ENCODE measurements around the gene LYAR. TPM values are rescaled to one million over a fixed set of nuclear protein-coding genes. Genes with fewer than 3 reads are reported as not detected.
"Not testable (repeated sequence)": the region's sequence is repeated elsewhere in the genome, so short reads cannot be mapped to it uniquely, and the experiment has no call there.

The LYAR gene
- total RNA-seq, 1 experiment from 2014 or later: 37.5 TPM

DNA sequence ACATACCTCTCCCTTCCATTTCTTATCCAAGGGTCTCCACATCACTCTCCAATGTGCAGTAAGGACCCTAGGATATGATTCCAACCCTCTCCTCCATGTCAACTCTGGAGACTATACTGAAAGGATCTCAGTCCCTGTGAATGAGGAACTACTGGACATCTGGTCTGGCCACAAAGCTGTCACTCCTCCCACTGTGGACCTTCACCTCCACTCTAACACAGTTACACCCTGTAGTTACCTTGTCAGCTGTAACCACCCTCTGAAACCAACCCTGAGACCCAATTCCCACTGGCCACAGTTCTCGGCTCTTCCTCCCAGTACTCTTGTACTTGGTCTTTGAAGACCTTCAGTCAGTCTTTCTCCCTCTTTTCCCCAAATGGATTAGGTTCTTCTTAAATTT lies 44.8 kb downstream of the LYAR start:
- no peak overlapping the region for H3K9ac ChIP-seq (ENCODE audit: low read length)
- no peak overlapping the region for H3K4me2 ChIP-seq (ENCODE audit: low read length)
- no peaks in the 10 kb centered on the region for H4K20me1 ChIP-seq (ENCODE audit: low read length)
- H3K4me1 ChIP-seq (ENCODE audit: insufficient read depth, low read length): peaks cover 13% of the 10 kb centered on the region
- no peak overlapping the region for H3K4me3 ChIP-seq (ENCODE audit: low read length)
- H3K9me3 ChIP-seq (ENCODE audit: low read length): no peaks in the 10 kb centered on the region
- H3K27me3 ChIP-seq (ENCODE audit: low read length): no peaks in the 10 kb centered on the region
- no peaks in the 10 kb centered on the region for H3F3A ChIP-seq (ENCODE audit: low read length, unreplicated experiment)
- 0 out of 2 replicates have a peak, but pooled peaks cover 2% of the 10 kb centered on the region for H3K36me3 ChIP-seq (ENCODE audit: low read depth, low read length)
- no peak overlapping the region for H3K27ac ChIP-seq (ENCODE audit: low read length)
- no peak for DNase-seq
- POLR2A ChIA-PET (ENCODE audit: unreplicated experiment): no interaction called here
- H2AFZ ChIP-seq (ENCODE audit: low read length): no peak overlapping the region
- H3K79me2 ChIP-seq (ENCODE audit: low read length): peaks cover 11% of the 10 kb centered on the region
- intact Hi-C loops (cut with micrococcal nuclease): no loop called here
- BruUV-seq (replicated peaks): no TSS peak
- TF ChIP-seq, protein P1, sequence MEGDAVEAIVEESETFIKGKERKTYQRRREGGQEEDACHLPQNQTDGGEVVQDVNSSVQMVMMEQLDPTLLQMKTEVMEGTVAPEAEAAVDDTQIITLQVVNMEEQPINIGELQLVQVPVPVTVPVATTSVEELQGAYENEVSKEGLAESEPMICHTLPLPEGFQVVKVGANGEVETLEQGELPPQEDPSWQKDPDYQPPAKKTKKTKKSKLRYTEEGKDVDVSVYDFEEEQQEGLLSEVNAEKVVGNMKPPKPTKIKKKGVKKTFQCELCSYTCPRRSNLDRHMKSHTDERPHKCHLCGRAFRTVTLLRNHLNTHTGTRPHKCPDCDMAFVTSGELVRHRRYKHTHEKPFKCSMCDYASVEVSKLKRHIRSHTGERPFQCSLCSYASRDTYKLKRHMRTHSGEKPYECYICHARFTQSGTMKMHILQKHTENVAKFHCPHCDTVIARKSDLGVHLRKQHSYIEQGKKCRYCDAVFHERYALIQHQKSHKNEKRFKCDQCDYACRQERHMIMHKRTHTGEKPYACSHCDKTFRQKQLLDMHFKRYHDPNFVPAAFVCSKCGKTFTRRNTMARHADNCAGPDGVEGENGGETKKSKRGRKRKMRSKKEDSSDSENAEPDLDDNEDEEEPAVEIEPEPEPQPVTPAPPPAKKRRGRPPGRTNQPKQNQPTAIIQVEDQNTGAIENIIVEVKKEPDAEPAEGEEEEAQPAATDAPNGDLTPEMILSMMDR (conservative IDR thresholded peaks at IDR 0.05; ENCODE audit: low read depth, low read length): no peak
- TF ChIP-seq EZH2phosphoT487 (IDR thresholded peaks at IDR 0.05; ENCODE audit: borderline replicate concordance, low read length) (no peak), EZH2 (IDR thresholded peaks at IDR 0.05; ENCODE audit: low read length, unreplicated experiment) (no peak)
- no peak for ATAC-seq
- CTCF ChIA-PET: no interaction called here
- H3K9me2 ChIP-seq (replicated peaks; ENCODE audit: low read length): no peaks in the 10 kb centered on the region

DNA sequence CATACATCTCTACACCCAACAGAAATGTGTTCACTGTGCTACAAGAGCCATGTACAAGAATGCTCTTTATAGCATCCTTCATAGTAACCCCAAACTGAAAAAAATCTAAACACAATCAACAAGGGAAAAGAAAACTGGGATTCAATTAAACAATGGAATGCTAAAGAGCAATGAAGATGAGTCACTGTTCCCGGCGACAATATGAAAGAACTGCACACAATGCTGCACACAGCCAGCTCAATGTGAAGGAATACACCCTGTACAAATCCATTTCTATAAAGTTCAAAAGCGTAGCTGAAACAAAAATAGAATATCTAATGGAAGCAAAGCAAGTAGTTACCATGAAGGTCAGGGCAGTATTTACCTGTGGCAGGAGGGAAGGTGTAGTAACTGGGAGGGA lies 50.4 kb downstream of the LYAR start:
- H3K9me3 ChIP-seq (ENCODE audit: low read length); intact Hi-C loops (cut with micrococcal nuclease); H3K4me2 ChIP-seq (ENCODE audit: low read length); H3K9me2 ChIP-seq (replicated peaks; ENCODE audit: low read length); H3K4me3 ChIP-seq (ENCODE audit: low read length); H3K27me3 ChIP-seq (ENCODE audit: low read length); H3K36me3 ChIP-seq (ENCODE audit: low read depth, low read length); H3K27ac ChIP-seq (ENCODE audit: low read length); H3K9ac ChIP-seq (ENCODE audit: low read length); H3F3A ChIP-seq (ENCODE audit: low read length, unreplicated experiment); ATAC-seq; H3K79me2 ChIP-seq (ENCODE audit: low read length); DNase-seq; H4K20me1 ChIP-seq (ENCODE audit: low read length); POLR2A ChIA-PET (ENCODE audit: unreplicated experiment); H2AFZ ChIP-seq (ENCODE audit: low read length); BruUV-seq (replicated peaks); CTCF ChIA-PET; H3K4me1 ChIP-seq (ENCODE audit: insufficient read depth, low read length): not testable (repeated sequence)

DNA sequence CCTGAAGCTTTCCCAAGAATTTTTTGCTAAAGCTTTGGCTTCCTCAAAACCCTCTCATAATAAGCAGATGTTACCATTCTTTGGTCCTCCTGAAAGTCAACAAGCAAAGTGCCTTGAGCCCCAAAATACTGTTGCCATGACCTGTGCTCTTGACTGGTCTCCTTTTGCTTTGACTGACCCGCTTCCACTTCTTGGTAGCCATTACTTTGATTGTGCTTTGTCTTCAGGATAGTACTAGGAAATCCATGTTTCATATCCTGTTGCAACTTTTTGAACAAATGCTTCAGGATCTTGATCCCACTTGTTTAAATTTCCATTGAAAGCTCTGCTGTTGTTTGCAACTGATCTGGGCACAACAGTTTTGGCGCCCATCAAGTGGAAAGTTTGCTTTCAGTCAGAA lies 56.3 kb downstream of the LYAR start:
- Histone ChIP-seq H3K4me1 (ENCODE audit: insufficient read depth, low read length) (no peaks in the 10 kb centered on the region), H3K4me2 (ENCODE audit: low read length) (no peak overlapping the region), H3K9ac (ENCODE audit: low read length) (no peak overlapping the region), H3K79me2 (ENCODE audit: low read length) (no peaks in the 10 kb centered on the region), H3K9me3 (ENCODE audit: low read length) (no peaks in the 10 kb centered on the region), H3K9me2 (replicated peaks; ENCODE audit: low read length) (no peaks in the 10 kb centered on the region), H3K4me3 (ENCODE audit: low read length) (no peak overlapping the region), H2AFZ (ENCODE audit: low read length) (no peak overlapping the region), H3K27ac (ENCODE audit: low read length) (no peak overlapping the region), H4K20me1 (ENCODE audit: low read length) (no peaks in the 10 kb centered on the region), H3F3A (ENCODE audit: low read length, unreplicated experiment) (no peaks in the 10 kb centered on the region), H3K36me3 (ENCODE audit: low read depth, low read length) (no peaks in the 10 kb centered on the region), H3K27me3 (ENCODE audit: low read length) (no peaks in the 10 kb centered on the region)
- ChIA-PET CTCF (no interaction called here), POLR2A (ENCODE audit: unreplicated experiment) (no interaction called here)
- no TSS peak for BruUV-seq (replicated peaks)
- ATAC-seq: no peak
- intact Hi-C loops (cut with micrococcal nuclease): no loop called here
- TF ChIP-seq, protein P1 (conservative IDR thresholded peaks at IDR 0.05; ENCODE audit: low read depth, low read length): no peak
- TF ChIP-seq EZH2 (IDR thresholded peaks at IDR 0.05; ENCODE audit: low read length, unreplicated experiment) (no peak), EZH2phosphoT487 (IDR thresholded peaks at IDR 0.05; ENCODE audit: borderline replicate concordance, low read length) (no peak)
- no peak for DNase-seq
